ENCODE data around the gene BCOR.

Gene BCOR

GRCh38 chrX:40102393-40103381 is 4.9 kb upstream of the BCOR start:
- Histone ChIP-seq H3K4me2 (ENCODE audit: low read length) (peak overlapping the region; percentile 66), H3K79me2 (ENCODE audit: insufficient read depth, low read length) (no peaks in the 10 kb centered on the region), H3K27ac (ENCODE audit: low read depth, low read length, poor library complexity, severe bottlenecking) (peak overlapping the region; percentile 99), H3K4me1 (ENCODE audit: insufficient read depth, low read length, severe bottlenecking) (peaks cover 73% of the 10 kb centered on the region), H3K9me3 (ENCODE audit: low read length) (no peaks in the 10 kb centered on the region), H3K36me3 (ENCODE audit: insufficient read depth, low read length) (no peaks in the 10 kb centered on the region), H3K9me2 (ENCODE audit: low read depth, low read length) (no peaks in the 10 kb centered on the region), H4K20me1 (ENCODE audit: insufficient read depth, low read length) (no peaks in the 10 kb centered on the region), H3K9ac (ENCODE audit: low read length) (peak overlapping the region; percentile 76; the same call in 1 of the 2 replicates), H2AFZ (ENCODE audit: low read length) (no peak overlapping the region), H3K4me3 (ENCODE audit: low read depth, low read length, poor library complexity, severe bottlenecking) (peak overlapping the region; percentile 64), H3F3A (ENCODE audit: insufficient read depth, low read length) (no peaks in the 10 kb centered on the region), H3K27me3 (ENCODE audit: insufficient read depth, low read length) (no peaks in the 10 kb centered on the region)
- TF ChIP-seq EZH2 (IDR thresholded peaks at IDR 0.05; ENCODE audit: borderline replicate concordance, low read length) = no peak
- TF ChIP-seq CTCF (IDR thresholded peaks at IDR 0.05; ENCODE audit: low read length) = no peak

- peak overlapping the region; percentile 38 for H3K4me3 ChIP-seq (ENCODE audit: low read depth, low read length, poor library complexity, severe bottlenecking)
- H3K4me2 ChIP-seq (ENCODE audit: low read length) = peak overlapping the region; percentile 66
- no peaks in the 10 kb centered on the region for H3K79me2 ChIP-seq (ENCODE audit: insufficient read depth, low read length)
These were observed 3.7 kb upstream of the BCOR start for GRCh38 chrX:40101430-40101802.

More at GRCh38 chrX:40101430-40101802, 3.7 kb upstream of the BCOR start:
- no peaks in the 10 kb centered on the region for H3K9me2 ChIP-seq (ENCODE audit: low read depth, low read length)
- peak overlapping the region; percentile 48; the same call in 1 of the 2 replicates for H3K9ac ChIP-seq (ENCODE audit: low read length)
- peaks cover 61% of the 10 kb centered on the region for H3K4me1 ChIP-seq (ENCODE audit: insufficient read depth, low read length, severe bottlenecking)
- no peaks in the 10 kb centered on the region for H3K9me3 ChIP-seq (ENCODE audit: low read length)
- TF ChIP-seq CTCF (IDR thresholded peaks at IDR 0.05; ENCODE audit: low read length) (no peak), EZH2 (IDR thresholded peaks at IDR 0.05; ENCODE audit: borderline replicate concordance, low read length) (no peak)
- no peaks in the 10 kb centered on the region for H3K36me3 ChIP-seq (ENCODE audit: insufficient read depth, low read length)
- H3K27ac ChIP-seq (ENCODE audit: low read depth, low read length, poor library complexity, severe bottlenecking) = peak overlapping the region; percentile 99
- no peak overlapping the region for H2AFZ ChIP-seq (ENCODE audit: low read length)
- H3K27me3 ChIP-seq (ENCODE audit: insufficient read depth, low read length) = no peaks in the 10 kb centered on the region
- no peaks in the 10 kb centered on the region for H4K20me1 ChIP-seq (ENCODE audit: insufficient read depth, low read length)
- H3F3A ChIP-seq (ENCODE audit: insufficient read depth, low read length) = no peaks in the 10 kb centered on the region

All from OCI-LY1 (cell line).